Nephron progenitor cell (in vitro differentiated cells): Measurements from ENCODE around the gene PNPLA3.

Experiments used
- DNase-seq: peaks from one replicate; pipeline ENCODE4 v3.0.0; 2021
- H3K27ac Mint-ChIP-seq: 2 replicates; pipeline ENCODE4 v1.8.0; 2021; ENCODE audit warnings: mild to moderate bottlenecking, moderate library complexity, mixed read lengths
- H3K27me3 Mint-ChIP-seq: 2 replicates; pipeline ENCODE4 v1.8.0; 2021; ENCODE audit warnings: mild to moderate bottlenecking, low read depth, mixed read lengths; ENCODE audit not compliant: poor library complexity
- H3K36me3 Mint-ChIP-seq: 2 replicates; pipeline ENCODE4 v1.8.0; 2021; ENCODE audit warnings: low read depth, mixed read lengths
- H3K4me1 Mint-ChIP-seq: 2 replicates; pipeline ENCODE4 v1.8.0; 2021; ENCODE audit warnings: mixed read lengths
- H3K4me3 Mint-ChIP-seq: 2 replicates; pipeline ENCODE4 v1.8.0; 2021; ENCODE audit warnings: mild to moderate bottlenecking, moderate library complexity, mixed read lengths
- H3K9me3 Mint-ChIP-seq: 2 replicates; pipeline ENCODE4 v1.8.0; 2021; ENCODE audit warnings: mild to moderate bottlenecking, moderate library complexity, mixed read lengths
- CTCF ChIP-seq: fragments of 200-600 bp; sonication (generic); IDR thresholded peaks from 2 replicates; pipeline ENCODE4 v1.5.0; 2021; ENCODE audit warnings: antibody characterized with exemption

PNPLA3 gene

DNA sequence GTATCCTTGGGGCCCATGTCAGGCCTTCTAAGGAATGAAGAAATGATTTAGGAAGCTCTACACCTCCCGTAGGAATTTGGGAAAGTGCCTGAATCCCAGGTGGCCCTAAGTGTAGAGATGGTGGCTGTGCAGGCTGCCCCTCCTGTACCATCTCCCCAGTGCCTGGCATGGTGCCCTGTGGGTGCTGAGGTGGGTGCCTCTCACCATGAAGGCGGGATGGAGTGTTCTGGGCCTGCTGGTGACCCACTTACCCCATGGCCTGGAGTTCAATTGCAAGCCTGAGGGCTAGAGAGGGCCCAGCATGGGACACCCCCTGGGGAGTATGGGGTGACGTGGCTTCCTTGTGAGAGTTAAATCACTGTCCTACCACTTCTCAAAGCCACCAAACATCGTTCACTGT lies 51.4 kb downstream of the PNPLA3 start:
- no peak overlapping the region for H3K4me3 Mint-ChIP-seq
- no peaks in the 10 kb centered on the region for H3K9me3 Mint-ChIP-seq
- H3K27me3 Mint-ChIP-seq: no peaks in the 10 kb centered on the region
- DNase-seq: no peak
- H3K27ac Mint-ChIP-seq: no peak overlapping the region
- H3K36me3 Mint-ChIP-seq: peaks cover 41% of the 10 kb centered on the region
- no peak for TF ChIP-seq CTCF
- no peaks in the 10 kb centered on the region for H3K4me1 Mint-ChIP-seq

DNA sequence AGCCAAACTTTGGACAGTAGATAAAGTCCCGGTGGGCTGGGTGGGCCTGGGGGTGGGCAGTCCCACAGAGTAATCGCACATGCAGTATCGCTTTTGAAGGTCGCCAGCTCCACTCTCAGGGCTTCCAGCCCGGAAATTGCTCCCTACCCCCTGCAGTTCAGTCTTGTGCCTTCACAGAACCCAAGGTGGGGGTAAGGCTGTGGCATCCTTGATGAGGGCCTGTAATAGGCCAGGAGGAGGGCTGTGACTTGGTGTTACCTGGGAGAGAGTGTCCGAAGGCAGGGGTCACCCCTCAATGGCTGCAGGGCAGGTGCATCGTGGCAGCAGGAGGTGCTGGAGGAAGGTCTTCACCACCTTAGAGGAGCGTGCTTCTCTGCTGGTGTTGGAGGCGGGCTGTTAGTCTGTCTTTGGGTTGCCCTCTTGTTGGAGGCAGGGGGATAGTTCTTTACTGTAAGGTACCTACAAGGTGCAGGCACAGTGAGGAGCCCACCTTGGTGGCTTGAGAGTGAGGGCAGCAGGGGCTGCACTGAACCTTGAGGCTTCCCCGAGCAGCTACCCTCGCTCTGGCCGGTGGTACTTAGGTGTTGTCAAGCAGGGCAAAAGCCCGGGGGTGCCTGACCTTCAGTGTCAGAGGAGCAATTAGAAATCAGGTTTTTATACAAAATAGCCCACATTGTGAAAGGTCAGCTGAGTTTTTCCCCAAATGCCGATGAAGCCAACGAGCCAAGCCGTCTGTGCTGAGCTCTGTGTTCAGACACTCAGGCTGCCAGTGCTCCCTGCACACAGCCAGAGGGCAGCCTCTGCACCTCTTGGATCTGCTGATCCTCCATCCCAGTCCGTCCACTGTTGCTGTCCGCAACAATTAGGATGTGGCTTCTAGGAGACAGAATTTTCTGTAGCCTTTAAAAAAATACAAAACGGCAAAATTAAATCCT lies 53.5 kb downstream of the PNPLA3 start:
- Mint-ChIP-seq H3K27me3 (no peaks in the 10 kb centered on the region), H3K9me3 (no peaks in the 10 kb centered on the region), H3K36me3 (peaks cover 54% of the 10 kb centered on the region), H3K4me3 (no peak overlapping the region), H3K27ac (peak overlapping the region; percentile 39), H3K4me1 (no peaks in the 10 kb centered on the region)
- DNase-seq: no peak
- TF ChIP-seq CTCF: no peak

- H3K36me3 Mint-ChIP-seq: peaks cover 58% of the 10 kb centered on the region
- no peak overlapping the region for H3K27ac Mint-ChIP-seq
- H3K27me3 Mint-ChIP-seq: no peaks in the 10 kb centered on the region
- H3K4me3 Mint-ChIP-seq: no peak overlapping the region
- no peaks in the 10 kb centered on the region for H3K9me3 Mint-ChIP-seq
- no peaks in the 10 kb centered on the region for H3K4me1 Mint-ChIP-seq
- DNase-seq: no peak
- TF ChIP-seq CTCF: no peak
Observed at GRCh38 chr22:43978558-43978957, 55.0 kb downstream of the PNPLA3 start.

- H3K27me3 Mint-ChIP-seq: no peaks in the 10 kb centered on the region
- no peak overlapping the region for H3K27ac Mint-ChIP-seq
- DNase-seq: no peak
- H3K4me1 Mint-ChIP-seq: no peaks in the 10 kb centered on the region
- H3K9me3 Mint-ChIP-seq: no peaks in the 10 kb centered on the region
- H3K36me3 Mint-ChIP-seq: peaks cover 62% of the 10 kb centered on the region
- TF ChIP-seq CTCF: no peak
- no peak overlapping the region for H3K4me3 Mint-ChIP-seq
Observed at GRCh38 chr22:43980579-43980978, 57.0 kb downstream of the PNPLA3 start.

DNA sequence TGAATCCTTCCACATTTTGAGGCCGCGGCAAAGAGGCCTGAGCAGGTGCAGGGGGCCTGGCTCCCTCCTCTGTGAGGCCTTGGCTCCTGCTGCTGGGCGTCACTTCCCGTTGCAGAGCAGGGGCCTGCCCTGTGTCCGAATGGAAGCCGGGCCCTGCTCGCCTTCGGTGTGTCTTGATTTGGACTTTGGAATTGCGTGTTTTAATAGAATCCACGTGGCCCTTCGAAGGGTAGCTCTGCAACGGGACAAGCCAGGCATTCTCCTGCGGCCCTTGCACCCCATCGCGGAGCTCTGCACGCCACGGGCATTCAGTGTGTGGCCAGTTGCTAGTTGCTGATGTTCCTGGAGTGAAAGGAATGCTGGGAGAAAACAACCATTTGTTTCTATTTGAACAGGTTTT lies 57.4 kb downstream of the PNPLA3 start:
- Mint-ChIP-seq H3K9me3 (no peaks in the 10 kb centered on the region), H3K27me3 (no peaks in the 10 kb centered on the region), H3K27ac (no peak overlapping the region), H3K4me3 (no peak overlapping the region), H3K36me3 (peaks cover 60% of the 10 kb centered on the region), H3K4me1 (no peaks in the 10 kb centered on the region)
- TF ChIP-seq CTCF: no peak
- no peak for DNase-seq

- Mint-ChIP-seq H3K27ac (no peak overlapping the region), H3K4me3 (no peak overlapping the region), H3K9me3 (no peaks in the 10 kb centered on the region), H3K4me1 (peaks cover 18% of the 10 kb centered on the region), H3K27me3 (no peaks in the 10 kb centered on the region), H3K36me3 (peaks cover 58% of the 10 kb centered on the region)
- no peak for DNase-seq
- no peak for TF ChIP-seq CTCF
Observed at GRCh38 chr22:43983808-43984207, 60.2 kb downstream of the PNPLA3 start.
